ENCODE results near the gene C19orf67. TPM values are rescaled to one million over a fixed set of nuclear protein-coding genes. Genes with fewer than 3 reads are reported as not detected.

The C19orf67 gene
- total and polyA plus RNA-seq, 2 of the 13 experiments (the other 11 are each of a cell fraction or from before 2014, with no cell fraction given): 0.11 to 0.32 TPM

DNA sequence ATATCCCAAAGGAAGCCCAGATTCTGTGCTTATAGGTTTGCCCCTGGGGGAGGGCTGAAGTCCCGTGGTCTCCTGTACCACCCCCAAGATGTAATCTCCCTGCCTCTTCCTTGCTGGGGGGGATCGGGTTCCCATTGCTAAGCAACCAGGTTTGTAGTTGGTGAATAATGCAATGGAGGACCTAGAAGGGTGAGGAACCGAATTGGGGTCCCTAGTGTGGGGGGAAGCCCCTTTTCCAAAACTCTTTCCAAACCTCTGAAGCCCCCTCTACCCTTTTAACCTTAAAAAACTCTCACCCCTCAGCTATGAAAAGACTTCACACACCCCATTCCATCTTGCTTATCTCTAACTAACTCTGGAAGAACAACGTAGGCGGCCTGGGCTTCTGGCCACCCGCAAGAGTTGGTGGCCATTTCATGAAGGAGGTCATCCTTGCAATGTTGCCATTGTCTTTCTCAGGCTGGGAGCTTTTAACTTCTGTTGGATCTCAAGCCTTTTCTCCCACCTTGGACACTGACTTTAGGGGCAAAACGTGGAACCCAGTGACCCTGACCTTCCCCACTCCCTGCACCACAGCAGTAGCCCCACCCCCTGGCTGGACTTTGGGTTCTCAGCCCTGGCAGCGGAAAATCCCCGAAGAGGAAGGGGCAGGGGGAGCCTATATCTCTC, 24.4 kb downstream of the C19orf67 start (continued):
- TF ChIP-seq KDM3A (CRISPR knock-in tag; IDR thresholded peaks at IDR 0.05; ENCODE audit: low read depth) (0 out of 2 replicates have a peak, but pooled peaks have one; percentile 19), ATF1 (CRISPR knock-in tag; IDR thresholded peaks at IDR 0.05) (no peak)

- WGBS (ENCODE audit: low lambda C conversion rate): 0% methylated on average over 4 of the region's 8 CpGs
- in situ Hi-C loops (cut with HindIII; ENCODE audit: extremely low pct_ligation_motif_present, low pct_unique_long_range_greater_than_20kb): loop anchor here (25.0 kb wide), 1 partner anchor 297 kb away; the partner anchor contains the start of genes C19orf53 and MRI1
- no TSS peak for BruUV-seq (replicated peaks)
- TF ChIP-seq PAX8 (CRISPR knock-in tag; IDR thresholded peaks at IDR 0.05; ENCODE audit: borderline replicate concordance): no peak
- TF ChIP-seq AGO1 (IDR thresholded peaks at IDR 0.05; ENCODE audit: low read depth, low read length, poor library complexity, severe bottlenecking): no peak
- TF ChIP-seq RFX1 (IDR thresholded peaks at IDR 0.05): peak; percentile 88
- peak; percentile 45; the same call in 1 of the 2 replicates for TF ChIP-seq HIVEP1 (CRISPR knock-in tag; IDR thresholded peaks at IDR 0.05)
- TF ChIP-seq GABPA (IDR thresholded peaks at IDR 0.05; ENCODE audit: low read depth, low read length): no peak
- TF ChIP-seq GABPA (CRISPR knock-in tag; IDR thresholded peaks at IDR 0.05; ENCODE audit: low read depth): 0 out of 2 replicates have a peak, but pooled peaks have one; percentile 16
- peak; percentile 59; the same call in 1 of the 2 replicates for TF ChIP-seq ZMAT3 (CRISPR knock-in tag; conservative IDR thresholded peaks at IDR 0.05)
- no peak for TF ChIP-seq ZNF407 (CRISPR knock-in tag; IDR thresholded peaks at IDR 0.05; ENCODE audit: not compliant biosample characterization)
- peak; percentile 83; the same call in 1 of the 2 replicates for TF ChIP-seq MXD4 (CRISPR knock-in tag; IDR thresholded peaks at IDR 0.05)
- 0 out of 2 replicates have a peak, but pooled peaks have one; percentile 19 for TF ChIP-seq ZNF772 (CRISPR knock-in tag; IDR thresholded peaks at IDR 0.05)
- peak; percentile 78 for TF ChIP-seq NR2F6 (IDR thresholded peaks at IDR 0.05)
- TF ChIP-seq NR2F6 (CRISPR knock-in tag; IDR thresholded peaks at IDR 0.05): peak; percentile 72; the same call in 1 of the 2 replicates
- no peak for TF ChIP-seq POLR2G (IDR thresholded peaks at IDR 0.05; ENCODE audit: low read depth, low read length)
- TF ChIP-seq BORCS8-MEF2B (CRISPR knock-in tag; IDR thresholded peaks at IDR 0.05): no peak
These were observed 25.9 kb downstream of the C19orf67 start for GRCh38 chr19:14059652-14060155.

More at GRCh38 chr19:14059652-14060155, 25.9 kb downstream of the C19orf67 start:
- ChIA-PET POLR2A (interaction anchor here (1.2 to 5.7 kb wide), 6 partner anchors 8 to 53 kb away, joined by 3 to 62 read pairs (median 4); partner anchors contain the start of genes MISP3 and RFX1), CTCF (ENCODE audit: low intra/inter-chr PET ratio, low total read pairs) (interaction anchor here (2.3 kb wide), 1 partner anchor 14 kb away, joined by 15 read pairs; the partner anchor contains the start of gene MISP3)
- no peaks in the 10 kb centered on the region for H3K36me3 ChIP-seq (replicated peaks in 1 of 2; ENCODE audit: control insufficient read depth in 1 of 2, insufficient read depth in 2 of 2, low read length in 2 of 2)
- DNase-seq (ENCODE audit: low spot score) (peak; percentile 87), FAIRE-seq (peak; percentile 98), ATAC-seq (peak; percentile 74)
- H3K27ac ChIP-seq (ENCODE audit: extremely low read length, insufficient read depth, low read length): peak overlapping the region; percentile 81
- no peaks in the 10 kb centered on the region for H3K79me2 ChIP-seq (ENCODE audit: insufficient read depth, low read length)
- no peaks in the 10 kb centered on the region for H3K27me3 ChIP-seq (ENCODE audit: control insufficient read depth in 1 of 2, insufficient read depth in 2 of 2, low read length in 2 of 2)
- peak overlapping the region in 1 of 3 experiments; percentile 24; a peak in 2 of 6 replicates for H3K4me3 ChIP-seq (replicated peaks in 1 of 3; ENCODE audit: insufficient read depth in 1 of 3, low read depth in 2 of 3, low read length in 3 of 3)
- H3K4me1 ChIP-seq (ENCODE audit: insufficient read depth, low read length): peaks cover 39% of the 10 kb centered on the region
- H3K9me3 ChIP-seq (ENCODE audit: low read length): no peaks in the 10 kb centered on the region
- H2AFZ ChIP-seq (ENCODE audit: low read length): no peak overlapping the region
- peak overlapping the region; percentile 71 for H3K4me2 ChIP-seq (ENCODE audit: low read depth, low read length)
- no peaks in the 10 kb centered on the region for H4K20me1 ChIP-seq (ENCODE audit: insufficient read depth, low read length)
- intact Hi-C loops (cut with micrococcal nuclease; ENCODE audit: unreplicated experiment): no loop called here
- H3K9ac ChIP-seq (ENCODE audit: insufficient read depth, low read depth, low read length): peak overlapping the region; percentile 10; the same call in 1 of the 2 replicates
